Stomach (tissue), 4 donors: ENCODE results near the gene CNR1.

Experiments used
- CTCF ChIP-seq, 7 experiments: fragments of 450-650 bp in 4 of 7; fragments of 200-600 bp in 3 of 7; sonication (generic) in 3 of 7; IDR thresholded peaks; one replicate each; pipeline ENCODE4 v1.5.1; 2016 to 2019; ENCODE audit warnings: antibody characterized with exemption in 7 of 7, control low read depth in 2 of 7, mild to moderate bottlenecking in 1 of 7
- EP300 ChIP-seq: sonication (generic); formaldehyde crosslinking; IDR thresholded peaks from one replicate; pipeline ENCODE4 v1.6.1; 2017; ENCODE audit warnings: antibody characterized with exemption
- POLR2A ChIP-seq, 4 donors: fragments of 450-650 bp; IDR thresholded peaks; one replicate each; pipeline ENCODE4 v1.6.1; 2016; ENCODE audit warnings: antibody characterized with exemption in 4 of 4, control low read depth in 2 of 4, mild to moderate bottlenecking in 1 of 4, moderate library complexity in 1 of 4
- POLR2AphosphoS5 ChIP-seq, 3 donors: sonication (generic); formaldehyde crosslinking; IDR thresholded peaks; one replicate each; pipeline ENCODE4 v1.6.1; 2016; ENCODE audit warnings: antibody characterized with exemption in 3 of 3

- no peak for TF ChIP-seq POLR2A (IDR thresholded peaks at IDR 0.05)
- no peak for TF ChIP-seq CTCF (IDR thresholded peaks at IDR 0.05)
- no peak for TF ChIP-seq EP300
- TF ChIP-seq POLR2AphosphoS5 (IDR thresholded peaks at IDR 0.05): no peak
Measured at GRCh38 chr6:88163616-88164015, 2.5 kb downstream of the CNR1 start.
